Tongue (tissue), 2 donors: Measurements from ENCODE around the gene M6PR. TPM values are rescaled to one million over a fixed set of nuclear protein-coding genes. Genes with fewer than 3 reads are reported as not detected.
A peak's percentile ranks its signal among the peaks of the same experiment; 100 is the strongest.
"Not testable (repeated sequence)": the region's sequence is repeated elsewhere in the genome, so short reads cannot be mapped to it uniquely, and the experiment has no call there.

Experiments
- DNase-seq: peaks from one replicate; pipeline ENCODE4 v3.0.0-alpha.2; 2015
- total RNA-seq: library from RNA; depleted of rRNA; stranded (reverse); fragments of >200 nt; gene quantifications from one replicate; pipeline ENCODE4 v1.2.3, GENCODE V29; 2014

The M6PR gene
- total RNA-seq, 1 donor from 2014 or later: 89.7 TPM

DNA sequence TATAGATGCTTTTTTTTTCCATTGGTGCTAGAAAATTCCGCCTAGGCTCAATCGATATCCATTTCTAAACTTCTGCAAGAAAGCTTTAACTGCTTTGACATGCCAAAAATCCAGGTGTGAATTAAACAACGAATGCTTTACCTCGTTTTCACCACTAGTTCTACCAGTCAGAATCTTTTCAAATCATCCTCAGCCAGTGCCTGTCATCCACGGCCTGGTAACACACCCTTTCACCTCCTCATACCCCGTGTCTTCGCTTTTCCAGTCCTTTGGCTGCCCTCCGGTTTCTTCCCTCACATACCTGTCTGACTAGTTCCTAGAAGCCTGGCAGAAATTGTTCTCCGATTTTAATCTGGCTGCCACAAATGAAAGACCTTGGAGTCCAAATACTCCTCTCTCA lies 36.5 kb downstream of the M6PR start:
- peak; percentile 54 for DNase-seq

DNA sequence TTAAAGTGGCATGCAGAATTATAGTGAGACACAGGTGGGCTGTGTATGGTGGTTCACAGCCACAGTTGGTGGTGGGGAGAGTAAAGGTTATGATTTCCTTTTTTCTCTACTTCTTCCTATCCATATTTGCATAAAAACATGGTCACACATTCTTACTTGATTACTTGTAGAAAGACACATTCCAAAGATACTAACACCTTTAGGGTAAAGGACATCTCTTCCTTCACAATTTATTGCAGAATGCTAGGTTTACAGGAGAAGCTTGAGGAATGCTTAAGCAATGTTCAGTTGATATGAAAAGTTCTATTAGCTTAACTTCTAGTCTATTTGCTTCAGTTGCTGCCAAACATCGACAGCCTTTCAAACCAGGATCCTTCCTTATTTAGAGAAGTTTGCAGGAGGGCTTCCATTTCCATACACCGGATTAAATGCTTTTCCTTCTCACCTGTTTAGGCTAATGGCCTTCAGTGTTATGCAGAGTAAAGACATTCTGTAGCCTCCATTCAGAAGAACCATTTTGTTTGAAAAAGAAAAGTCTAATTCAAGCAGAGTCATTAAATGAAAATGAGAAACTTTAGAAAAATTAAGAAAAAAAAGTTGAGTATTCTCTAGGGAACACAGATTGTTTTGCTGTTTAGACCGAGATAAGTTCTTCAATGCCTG lies 37.7 kb downstream of the M6PR start:
- DNase-seq: no peak

DNA sequence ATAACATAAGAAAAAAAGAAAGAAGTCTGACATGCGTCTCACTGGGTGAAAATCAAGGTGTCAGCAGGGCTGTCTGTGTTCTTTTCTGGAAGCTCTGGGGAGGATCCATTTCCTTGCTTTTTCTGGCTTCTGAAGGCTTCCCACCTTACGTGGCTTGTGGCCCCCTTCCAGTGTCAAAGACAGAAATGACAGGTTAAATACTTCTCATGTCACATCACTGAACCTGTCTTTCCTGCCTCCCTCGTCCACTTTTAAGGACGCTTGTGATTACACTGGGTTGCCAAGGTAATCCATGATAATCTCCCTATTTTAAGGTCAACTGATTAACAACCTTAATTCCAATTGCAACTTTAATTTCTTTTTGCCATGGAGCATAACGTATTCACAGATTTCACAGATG lies 39.7 kb downstream of the M6PR start:
- no peak for DNase-seq

DNA sequence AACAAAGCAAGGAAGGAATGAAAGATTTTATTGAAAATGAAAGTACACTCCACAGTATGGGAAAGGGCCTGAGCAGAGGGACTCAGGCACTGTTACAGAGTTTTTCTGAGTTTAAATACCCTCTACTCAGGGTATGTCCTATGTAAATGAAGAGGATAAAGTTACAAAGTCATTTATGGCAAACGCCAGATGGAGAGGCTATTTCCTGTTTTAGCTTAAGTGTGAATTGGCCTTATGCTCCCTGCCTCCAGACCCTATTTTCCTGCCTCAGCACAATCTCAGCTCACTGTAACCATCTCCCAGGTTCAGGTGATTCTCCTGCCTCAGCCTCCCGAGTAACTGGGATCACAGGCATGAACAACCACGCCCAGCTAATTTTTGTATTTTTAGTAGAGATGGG lies 41.9 kb downstream of the M6PR start:
- no peak for DNase-seq

DNA sequence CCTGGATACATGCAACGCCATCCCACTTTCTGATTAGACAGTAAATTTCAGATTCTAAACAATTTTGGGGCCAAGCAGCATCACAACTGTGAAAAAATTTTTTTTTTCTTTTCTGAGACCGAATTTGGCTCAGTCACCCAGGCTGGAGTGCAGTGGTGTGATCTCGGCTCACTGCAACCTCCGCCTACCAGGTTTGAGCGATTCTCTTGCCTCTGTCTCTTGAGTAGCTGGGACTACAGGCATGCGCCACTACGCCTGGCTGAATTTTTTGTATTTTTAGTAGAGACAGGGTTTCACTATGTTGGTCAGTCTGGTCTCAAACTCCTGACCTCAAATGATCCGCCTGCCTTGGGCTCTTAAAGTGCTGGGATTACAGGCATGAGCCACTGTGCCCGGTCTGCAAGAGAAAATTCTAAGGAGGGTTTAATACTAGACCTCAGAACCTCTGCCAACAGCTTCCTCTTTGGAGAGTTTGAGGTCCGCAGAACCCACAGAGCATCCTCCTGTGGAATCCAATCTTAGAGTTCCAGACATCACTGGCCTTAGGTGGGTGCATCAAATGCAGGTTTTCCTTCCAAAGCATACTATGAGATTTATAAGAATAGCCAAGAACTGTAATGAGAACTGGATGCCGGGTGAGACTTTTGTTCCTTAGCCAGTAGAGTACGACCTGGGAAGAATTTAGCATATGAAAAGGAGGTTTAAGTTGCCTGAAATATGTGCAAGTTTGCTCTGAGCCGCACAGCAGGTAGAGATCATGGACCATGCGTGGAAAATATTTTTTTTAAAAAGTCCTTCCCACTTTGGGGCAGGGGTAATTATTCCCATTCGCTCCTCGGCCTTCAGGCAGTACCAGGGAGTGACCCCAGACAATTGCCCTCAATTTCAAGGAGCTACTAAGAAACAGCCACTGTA lies 42.9 kb downstream of the M6PR start:
- DNase-seq: no peak

DNA sequence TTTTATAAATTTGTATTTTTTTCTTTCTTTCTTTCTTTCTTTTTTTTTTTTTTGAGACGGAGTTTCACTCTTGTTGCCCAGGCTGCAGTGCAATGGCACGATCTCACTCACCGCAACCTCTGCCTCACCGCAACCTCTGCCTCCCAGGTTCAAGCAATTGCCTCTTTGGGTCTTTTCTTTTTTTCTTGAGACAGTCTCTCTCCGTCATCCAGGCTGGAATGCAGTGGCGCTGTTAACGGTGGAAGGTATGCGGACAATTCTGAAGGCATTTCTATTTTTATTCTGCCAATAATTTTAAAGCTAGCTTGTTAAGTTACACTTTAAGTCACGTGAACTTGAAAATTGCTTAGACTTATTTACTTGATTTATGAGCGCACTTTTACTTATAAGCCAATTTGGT lies 43.9 kb downstream of the M6PR start:
- DNase-seq: no peak

DNA sequence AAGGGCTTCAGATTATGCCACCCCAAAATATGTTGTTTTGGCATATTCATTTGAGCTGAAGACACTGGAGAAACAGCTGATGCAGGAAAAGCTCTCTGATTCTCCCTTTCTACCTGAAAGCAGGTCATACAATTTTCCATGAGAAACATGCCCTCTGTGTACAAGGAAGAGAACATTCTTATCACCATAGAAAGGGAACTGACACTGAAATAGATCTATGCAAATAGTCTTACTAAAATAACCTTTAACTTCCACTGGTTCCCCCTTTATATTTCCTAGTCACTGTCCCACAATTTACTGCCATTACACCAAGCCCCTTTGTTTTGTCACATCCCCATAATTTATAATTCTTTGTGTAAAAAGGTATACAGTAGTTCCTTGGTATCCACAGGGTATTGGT lies 44.8 kb downstream of the M6PR start:
- no peak for DNase-seq

GRCh38 chr12:8903646-8904045 lies 45.8 kb downstream of the M6PR start:
- no peak for DNase-seq

DNA sequence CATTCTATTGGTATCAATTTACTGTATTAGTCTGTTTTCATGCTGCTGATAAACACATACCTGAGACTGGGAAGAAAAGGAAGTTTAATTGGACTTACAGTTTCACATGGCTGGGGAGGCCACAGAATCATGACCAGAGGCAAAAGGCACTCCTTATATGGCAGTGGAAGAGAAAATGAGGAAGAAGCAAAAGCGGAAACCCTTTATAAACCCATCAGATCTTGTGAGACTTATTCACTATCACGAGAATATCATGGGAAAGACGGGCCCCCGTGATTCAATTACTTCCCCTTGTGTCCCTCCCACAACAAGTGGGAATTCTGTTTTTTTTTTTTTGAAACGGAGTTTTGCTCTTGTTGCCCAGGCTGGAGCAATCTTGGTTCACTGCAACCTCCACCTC lies 46.7 kb downstream of the M6PR start:
- not testable (repeated sequence) for DNase-seq

DNA sequence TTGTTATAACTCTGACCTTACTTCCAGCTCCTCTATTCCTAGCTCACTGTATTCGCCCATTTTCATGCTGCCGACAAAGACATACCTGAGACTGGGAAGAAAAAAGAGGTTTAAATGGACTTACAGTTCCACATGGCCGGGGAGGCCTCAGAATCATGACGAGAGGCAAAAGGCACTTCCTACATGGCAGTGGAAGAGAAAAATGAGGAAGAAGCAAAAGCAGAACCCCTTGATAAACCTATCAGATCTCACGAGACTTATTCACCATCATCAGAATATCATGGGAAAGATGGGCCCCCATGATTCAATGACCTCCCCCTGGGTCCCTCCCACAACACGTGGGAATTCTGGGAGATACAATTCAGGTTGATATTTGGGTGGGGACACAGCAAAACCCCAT lies 49.6 kb downstream of the M6PR start:
- no peak for DNase-seq

- DNase-seq: no peak
Observed at GRCh38 chr12:8897081-8897480, 52.4 kb downstream of the M6PR start.

- no peak for DNase-seq
Observed at GRCh38 chr12:8894986-8895385, 54.5 kb downstream of the M6PR start.

DNA sequence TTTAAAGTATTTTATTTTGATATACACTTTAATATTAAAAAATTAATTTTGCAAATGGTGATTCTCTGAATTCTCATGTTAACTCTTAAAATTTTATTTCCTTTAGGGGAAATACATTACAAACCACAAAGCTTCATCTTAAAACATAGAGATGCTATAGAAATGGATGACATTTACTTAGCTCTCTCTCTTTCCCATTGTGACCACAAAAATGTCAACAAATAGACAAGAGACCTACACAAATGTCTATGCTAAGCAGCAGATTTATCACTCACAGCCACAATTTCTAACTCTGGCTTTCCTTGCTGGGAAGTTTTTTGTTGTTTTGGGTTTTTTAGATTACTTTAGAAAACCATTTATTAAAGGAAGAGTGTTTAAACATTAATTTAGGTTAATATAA lies 55.1 kb downstream of the M6PR start:
- DNase-seq: no peak

DNA sequence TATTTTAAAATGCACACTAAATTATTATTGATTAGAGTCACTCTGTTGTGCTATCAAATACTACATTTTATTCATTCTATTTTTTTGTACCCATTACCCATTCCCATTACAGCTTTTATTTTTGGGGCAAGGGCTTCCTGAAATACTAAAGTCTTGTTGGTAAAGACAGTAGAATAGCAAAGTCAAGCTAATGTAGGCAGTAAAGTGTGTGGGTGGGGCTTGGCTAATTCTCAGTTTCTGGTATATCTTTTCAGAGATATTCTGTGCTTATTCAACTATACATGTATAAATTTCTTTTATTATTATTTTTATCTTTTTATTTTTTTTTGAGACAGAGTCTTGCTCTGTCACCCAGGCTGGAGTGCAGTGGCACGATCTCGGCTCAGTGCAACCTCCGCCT lies 57.5 kb downstream of the M6PR start:
- no peak for DNase-seq

Other genes with a start within 250 kb of the M6PR start
- 44.0 TPM for gene A2ML1, start 127.0 kb downstream of the M6PR start, total RNA-seq
- 37.2 TPM for gene PHC1, start 35.1 kb downstream of the M6PR start, total RNA-seq
- 8.0 TPM for gene KLRG1, start 39.9 kb upstream of the M6PR start, total RNA-seq
- 296 TPM for gene A2M, start 166.3 kb upstream of the M6PR start, total RNA-seq